ENCODE measurements around the gene ANKRD13D. TPM values are rescaled to one million over a fixed set of nuclear protein-coding genes. Genes with fewer than 3 reads are reported as not detected.
A peak's percentile ranks its signal among the peaks of the same experiment; 100 is the strongest.

The ANKRD13D gene
- total RNA-seq, 1 experiment from 2014 or later = 51.8 TPM

DNA sequence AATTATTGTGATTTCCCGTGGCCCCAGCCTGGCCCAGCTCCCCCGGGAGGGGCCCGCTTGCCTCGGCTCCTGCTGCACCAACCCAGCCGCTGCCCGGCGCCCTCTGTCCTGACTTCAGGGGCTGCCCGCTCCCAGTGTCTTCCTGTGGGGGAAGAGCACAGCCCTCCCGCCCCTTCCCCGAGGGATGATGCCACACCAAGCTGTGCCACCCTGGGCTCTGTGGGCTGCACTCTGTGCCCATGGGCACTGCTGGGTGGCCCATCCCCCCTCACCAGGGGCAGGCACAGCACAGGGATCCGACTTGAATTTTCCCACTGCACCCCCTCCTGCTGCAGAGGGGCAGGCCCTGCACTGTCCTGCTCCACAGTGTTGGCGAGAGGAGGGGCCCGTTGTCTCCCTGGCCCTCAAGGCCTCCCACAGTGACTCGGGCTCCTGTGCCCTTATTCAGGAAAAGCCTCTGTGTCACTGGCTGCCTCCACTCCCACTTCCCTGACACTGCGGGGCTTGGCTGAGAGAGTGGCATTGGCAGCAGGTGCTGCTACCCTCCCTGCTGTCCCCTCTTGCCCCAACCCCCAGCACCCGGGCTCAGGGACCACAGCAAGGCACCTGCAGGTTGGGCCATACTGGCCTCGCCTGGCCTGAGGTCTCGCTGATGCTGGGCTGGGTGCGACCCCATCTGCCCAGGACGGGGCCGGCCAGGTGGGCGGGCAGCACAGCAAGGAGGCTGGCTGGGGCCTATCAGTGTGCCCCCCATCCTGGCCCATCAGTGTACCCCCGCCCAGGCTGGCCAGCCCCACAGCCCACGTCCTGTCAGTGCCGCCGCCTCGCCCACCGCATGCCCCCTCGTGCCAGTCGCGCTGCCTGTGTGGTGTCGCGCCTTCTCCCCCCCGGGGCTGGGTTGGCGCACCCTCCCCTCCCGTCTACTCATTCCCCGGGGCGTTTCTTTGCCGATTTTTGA is 3.3 kb upstream of the ANKRD13D start:
- DNase-seq (ENCODE audit: low spot score) = no peak

DNA sequence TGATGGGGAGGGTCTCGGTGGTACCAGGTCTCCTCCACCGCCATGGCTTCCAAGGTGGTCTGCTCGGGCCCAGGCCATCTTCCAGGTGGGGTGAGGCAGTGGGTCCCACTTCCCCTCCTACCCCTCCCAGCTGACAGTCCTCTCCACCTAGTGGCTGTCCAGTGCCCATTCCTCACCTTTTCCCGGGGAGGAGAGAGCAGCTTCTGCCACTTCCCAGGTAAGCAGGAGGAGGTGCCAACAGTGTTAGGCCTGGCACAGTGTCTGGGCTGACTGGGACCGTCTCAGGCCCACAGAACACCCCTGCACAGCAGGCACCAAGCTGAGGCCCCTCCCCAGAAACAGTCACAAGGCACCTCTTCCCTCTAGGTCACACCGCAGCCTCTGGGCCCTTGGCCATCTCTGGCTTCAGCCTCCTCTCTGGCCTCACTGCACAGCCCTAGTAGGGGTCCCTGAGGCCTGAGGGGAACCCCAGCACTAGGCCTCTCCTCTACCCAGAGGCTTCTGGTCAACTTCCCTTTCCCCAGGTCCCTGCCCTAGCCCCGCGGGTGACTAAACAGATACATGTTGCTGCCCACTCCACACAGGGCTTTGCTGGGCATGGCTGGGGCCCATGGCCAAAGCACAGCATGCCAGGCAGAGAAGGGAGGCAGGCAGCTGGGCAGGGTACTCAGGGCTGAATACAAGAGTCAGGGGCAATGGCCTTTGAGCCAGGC is 2.3 kb upstream of the ANKRD13D start:
- no peak for DNase-seq (ENCODE audit: low spot score)

DNA sequence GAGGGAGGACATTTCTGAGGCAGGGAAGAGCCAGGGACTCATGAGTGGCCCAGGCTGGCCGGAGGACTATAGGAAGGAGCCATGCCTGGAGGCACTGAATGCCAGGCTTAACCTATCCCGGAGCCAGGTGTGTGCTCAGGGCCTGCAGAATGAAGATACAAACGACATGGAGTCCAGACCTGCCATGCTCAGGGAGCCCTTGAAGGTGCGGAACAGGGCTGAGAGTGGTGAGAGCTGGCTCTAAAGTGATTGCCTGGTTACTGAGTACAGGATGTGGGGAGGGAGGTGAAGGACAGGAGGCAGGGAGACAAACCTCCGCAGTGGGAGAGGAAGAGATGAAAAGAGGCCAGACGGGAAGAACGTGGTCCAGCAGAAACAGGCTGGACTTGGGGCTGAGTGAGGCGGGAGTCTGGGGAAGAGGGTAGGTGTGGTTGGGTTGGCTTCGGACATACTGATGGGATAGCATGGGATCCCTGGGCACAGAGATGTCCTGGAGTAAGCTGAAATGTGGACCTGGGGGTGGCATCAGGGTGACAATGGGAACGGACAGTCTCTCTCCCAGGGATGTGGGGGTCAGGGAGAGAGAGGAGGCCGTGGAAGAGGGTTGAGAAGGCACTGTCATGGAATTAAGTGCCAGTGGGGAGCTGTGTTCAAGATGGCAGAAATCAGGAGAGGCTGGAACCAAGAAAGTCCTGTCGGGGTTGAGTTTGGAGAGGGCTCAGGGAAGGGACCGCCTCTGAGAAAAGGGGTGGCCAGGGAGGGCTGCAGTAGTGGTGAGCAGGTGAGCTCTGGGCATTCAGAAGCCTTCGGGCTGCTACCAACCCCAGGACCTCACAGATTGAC is 1.5 kb upstream of the ANKRD13D start:
- no peak for DNase-seq (ENCODE audit: low spot score)

DNA sequence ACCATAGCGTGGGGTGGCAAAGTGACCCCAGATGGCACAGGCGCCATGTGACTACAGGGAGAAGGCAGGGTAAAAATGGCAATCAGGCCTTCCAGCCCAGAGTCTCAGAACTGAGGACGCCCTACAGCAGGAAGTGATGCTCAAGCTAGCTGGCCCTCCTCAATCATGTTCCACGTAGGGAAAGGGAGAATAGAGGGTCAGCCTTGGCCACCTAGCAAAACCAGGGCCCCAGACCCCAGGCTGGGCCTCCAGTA is 978 bp upstream of the ANKRD13D start:
- no peak for DNase-seq (ENCODE audit: low spot score)

DNA sequence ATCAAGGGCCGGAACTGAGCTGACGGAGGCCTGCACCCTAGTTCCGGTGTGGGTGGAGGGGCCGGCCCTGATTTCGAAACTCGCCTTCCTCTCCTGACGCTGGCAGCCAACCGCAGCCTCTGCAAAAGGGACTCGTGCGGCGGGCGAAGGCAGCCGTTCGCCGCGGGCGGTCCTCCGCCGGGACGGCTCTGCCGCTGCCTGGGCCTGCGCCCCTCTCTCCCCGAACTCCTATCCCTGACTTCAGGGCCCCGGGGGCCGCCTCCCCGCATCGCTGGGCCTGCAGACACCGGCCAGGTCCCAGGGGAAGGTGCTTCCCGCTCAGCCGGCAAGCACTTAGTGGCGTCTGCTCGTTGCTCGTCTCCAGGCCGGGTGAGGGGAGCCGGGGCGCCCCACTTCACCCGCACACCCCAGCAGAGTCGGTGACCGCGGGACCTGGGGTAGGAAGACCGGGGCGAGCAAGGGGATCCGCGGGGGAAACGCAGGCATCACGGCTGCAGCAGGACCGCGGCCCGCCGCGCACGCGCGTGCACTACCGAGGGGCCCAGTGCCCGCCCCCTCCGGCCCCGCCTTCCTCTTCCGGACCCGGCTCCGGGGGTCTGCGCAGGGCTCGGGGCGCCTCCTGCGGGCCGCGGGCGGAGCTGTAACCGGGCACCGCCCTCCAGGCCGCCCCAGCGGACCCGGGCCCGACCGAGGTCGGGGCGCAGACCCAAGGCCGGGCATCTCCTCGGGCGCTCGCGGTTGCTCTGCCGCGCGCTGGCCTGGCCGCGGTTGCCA is 464 bp upstream of the ANKRD13D start:
- DNase-seq (ENCODE audit: low spot score) = peak; percentile 85

DNA sequence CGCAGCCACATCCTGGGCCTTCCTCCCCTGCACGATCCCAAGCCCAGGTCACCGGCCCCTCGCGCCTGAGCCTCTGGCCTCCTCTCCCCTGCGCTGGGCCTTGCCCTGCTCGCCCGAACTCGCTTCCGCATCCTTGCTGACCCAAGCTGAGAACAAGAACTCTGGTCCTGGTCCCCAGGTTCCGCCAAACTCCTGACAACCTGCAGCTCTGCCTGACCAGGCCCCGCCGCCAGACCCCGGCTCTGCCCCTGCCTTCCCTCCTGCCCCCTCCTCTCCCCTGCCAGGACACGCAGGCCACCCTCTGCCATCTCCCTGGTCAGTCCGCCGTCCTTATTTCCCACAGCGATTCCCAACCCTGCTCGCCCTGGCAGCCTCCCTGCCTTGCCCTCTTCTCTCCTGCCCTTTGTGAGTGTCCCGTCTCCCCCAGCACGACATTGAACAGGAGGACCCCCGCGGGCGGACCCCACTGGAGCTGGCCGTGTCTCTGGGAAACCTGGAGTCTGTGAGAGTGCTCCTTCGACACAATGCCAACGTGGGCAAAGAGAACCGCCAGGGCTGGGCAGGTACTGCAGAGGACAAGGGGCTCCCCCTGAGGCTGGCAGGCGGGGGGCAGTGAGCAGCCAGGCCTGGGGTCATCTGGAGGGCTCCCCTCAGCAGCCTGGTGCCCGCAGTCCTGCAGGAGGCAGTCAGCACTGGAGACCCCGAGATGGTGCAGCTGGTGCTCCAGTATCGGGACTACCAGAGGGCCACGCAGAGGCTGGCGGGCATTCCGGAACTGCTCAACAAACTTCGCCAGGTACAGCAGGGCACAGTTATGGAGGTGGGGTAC is 762 bp downstream of the ANKRD13D start:
- no peak for DNase-seq (ENCODE audit: low spot score)

DNA sequence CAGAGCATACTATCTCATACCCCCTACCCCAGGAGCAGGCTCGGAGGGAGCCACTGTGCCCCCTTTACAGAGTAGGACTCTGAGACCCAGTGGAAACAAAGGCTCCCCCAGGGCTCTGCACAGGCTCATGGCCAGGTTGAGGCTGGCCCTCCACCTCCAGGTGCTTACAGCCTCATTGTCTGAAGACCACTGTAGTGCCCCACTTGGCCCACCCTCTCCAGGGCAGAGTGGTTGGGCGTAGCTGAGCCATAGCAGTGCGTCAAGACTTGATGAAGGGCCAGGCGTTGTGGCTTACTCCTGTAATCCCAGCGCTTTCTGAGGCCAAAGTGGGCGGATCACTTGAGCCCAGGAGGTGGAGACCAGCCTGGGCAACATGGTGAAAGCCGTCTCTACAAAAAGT is 1.7 kb downstream of the ANKRD13D start:
- DNase-seq (ENCODE audit: low spot score) = no peak

DNA sequence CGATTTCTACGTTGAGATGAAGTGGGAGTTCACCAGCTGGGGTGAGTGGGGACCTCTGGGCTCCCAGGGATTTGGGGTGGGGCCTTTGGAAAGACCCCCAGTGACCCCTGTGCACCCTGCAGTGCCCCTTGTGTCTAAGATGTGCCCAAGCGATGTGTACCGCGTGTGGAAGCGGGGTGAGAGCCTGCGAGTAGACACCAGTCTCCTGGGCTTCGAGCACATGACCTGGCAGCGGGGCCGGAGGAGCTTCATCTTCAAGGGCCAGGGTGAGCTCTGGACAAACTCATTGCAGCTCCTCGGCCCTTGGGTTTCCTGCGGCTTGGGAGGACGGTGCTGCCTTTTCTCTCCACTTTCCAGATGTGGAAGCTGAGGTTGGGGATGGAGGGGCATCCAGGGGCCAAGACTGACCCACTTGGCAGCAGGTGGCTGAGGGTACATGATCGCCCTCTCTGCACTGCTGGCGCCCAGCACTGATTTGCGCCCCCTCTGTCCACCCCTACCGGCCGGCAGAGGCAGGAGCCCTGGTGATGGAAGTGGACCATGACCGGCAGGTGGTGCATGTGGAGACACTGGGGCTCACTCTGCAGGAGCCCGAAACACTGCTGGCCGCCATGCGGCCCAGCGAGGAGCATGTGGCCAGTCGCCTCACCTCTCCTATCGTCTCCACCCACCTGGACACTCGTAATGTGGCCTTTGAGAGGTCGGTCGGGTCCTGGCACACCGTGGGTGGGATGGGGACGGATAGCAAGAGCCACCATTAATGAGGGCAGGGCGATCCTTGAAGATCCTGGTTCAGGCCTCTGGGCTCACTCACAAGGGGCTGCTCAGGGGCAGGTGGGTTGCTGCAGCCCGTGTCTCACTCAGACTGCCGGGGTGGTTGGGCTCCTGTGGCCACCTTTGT is 2.6 kb downstream of the ANKRD13D start:
- DNase-seq (ENCODE audit: low spot score) = no peak

DNA sequence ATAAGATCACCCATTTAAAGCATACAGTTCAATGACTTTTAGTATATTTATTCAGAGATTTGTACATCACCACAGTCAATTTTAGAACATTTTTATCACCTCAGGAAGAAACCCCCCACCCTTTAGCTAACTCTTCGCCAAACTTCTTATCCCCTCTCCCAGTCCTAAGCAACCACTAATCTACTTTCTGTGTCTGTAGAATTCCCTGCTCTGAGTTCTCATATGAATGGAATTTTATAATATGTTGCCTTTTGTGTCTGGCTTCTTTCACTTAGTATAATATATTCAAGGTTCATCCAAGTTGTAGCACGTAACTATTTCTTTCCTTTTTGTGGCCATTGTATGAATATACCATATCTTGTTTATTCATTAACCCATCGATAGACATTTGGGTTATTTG is 3.6 kb downstream of the ANKRD13D start:
- no peak for DNase-seq (ENCODE audit: low spot score)

DNA sequence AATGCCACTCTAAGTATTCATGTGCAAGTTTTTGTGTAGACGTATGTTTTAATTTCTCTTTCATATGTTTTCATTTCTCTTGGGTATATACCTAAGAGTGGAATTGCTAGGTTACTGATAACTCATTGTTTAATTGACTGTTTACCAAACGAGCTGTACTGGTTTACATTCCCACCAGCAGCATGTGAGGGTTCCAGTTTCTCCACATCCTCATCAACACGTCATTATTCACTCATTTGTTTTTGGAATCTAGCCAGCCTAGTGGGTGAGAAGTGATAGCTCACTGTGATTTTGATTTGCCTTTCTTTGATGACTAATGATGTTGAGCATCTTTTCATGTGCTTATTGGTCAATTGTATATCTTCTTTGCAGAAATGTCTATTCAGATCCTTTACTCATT is 4.0 kb downstream of the ANKRD13D start:
- DNase-seq (ENCODE audit: low spot score) = peak; percentile 58

DNA sequence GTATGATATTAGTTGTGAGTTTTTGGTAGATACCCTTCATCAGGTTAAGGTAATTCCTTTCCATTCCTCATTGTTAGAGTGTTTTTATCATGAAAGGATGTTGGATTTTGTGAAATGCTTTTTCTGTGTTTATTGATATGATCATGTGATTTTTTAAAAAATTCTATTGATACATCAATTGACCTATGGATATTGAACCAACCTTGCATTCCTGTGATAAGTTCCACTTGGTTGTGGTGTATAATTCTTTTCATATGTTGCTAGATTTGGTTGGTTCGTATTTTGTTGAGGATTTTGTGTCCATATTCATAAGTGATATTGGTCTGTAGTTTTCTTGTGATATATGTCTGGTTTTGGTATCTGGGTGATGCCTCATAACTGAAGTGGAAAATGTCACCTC is 6.7 kb downstream of the ANKRD13D start:
- no peak for DNase-seq (ENCODE audit: low spot score)

DNA sequence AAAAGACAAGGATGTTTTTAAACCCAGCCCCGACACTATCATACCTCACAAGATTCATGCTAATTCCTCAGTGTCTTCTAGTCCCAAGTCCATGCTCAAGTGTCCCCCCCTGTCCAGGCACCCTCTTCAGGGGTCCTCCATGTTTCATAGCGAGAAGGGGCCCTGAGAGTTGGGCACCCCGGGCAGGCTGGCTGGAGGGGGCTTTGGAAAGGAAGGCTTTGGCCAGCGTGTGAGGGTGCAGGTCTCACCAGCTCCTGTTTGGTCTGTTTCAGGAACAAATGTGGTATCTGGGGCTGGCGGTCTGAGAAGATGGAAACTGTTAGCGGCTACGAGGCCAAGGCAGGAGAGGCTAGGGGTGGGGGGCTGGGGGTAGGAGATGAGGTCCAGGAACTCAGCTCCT is 9.7 kb downstream of the ANKRD13D start:
- no peak for DNase-seq (ENCODE audit: low spot score)

DNA sequence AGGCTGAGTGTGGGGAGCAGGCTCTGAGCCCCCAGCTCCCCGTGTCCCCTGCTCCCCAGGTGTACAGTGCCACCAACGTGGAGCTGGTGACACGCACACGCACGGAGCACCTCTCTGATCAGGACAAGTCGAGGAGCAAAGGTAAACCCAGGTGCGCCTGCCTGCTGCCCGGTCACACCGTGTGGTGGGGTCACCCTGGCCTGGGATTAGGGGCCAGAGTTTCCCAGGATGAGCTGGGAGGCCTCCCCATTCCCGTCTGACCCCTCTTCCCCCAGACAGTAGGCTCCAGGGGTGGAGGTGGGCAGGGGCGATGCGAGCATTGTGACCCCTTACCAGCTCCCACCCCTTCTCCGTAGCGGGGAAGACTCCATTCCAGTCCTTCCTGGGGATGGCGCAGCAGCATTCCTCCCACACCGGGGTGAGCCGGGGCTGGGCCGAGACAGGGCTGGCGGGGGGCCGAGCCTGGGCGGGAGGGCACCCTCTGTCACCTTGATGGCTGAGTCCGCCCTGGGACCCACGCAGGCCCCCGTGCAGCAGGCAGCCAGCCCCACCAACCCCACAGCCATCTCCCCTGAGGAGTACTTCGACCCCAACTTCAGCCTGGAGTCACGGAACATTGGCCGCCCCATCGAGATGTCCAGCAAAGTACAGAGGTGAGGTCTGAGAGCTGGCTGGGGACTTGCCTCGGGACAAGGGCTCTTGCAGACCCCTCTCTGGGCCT is 10.5 kb downstream of the ANKRD13D start:
- DNase-seq (ENCODE audit: low spot score) = no peak

DNA sequence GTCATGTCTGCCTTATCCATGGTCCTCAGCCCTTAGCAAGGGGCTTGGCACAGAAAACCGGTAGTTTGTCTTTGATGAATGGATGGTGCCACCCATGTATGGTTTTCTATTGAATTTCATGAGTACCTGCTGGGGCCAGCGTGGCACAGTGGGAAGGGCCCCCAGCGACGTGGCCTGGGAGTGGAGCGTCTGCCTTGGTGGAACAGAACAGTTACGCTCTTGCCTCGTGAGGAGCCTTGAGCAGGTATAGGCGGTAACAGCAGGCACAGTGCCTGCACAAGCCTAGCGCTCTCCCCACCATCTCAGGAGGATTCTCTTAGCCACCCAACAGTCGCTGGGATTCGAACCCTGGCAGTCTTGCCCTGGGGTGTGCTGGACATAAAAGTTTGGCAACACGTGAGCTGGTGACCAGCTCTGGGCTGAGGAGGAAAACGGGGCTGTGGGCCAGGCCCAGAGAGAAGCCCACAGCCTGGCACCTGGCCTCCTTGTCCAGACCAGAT is 11.2 kb downstream of the ANKRD13D start:
- no peak for DNase-seq (ENCODE audit: low spot score)

DNA sequence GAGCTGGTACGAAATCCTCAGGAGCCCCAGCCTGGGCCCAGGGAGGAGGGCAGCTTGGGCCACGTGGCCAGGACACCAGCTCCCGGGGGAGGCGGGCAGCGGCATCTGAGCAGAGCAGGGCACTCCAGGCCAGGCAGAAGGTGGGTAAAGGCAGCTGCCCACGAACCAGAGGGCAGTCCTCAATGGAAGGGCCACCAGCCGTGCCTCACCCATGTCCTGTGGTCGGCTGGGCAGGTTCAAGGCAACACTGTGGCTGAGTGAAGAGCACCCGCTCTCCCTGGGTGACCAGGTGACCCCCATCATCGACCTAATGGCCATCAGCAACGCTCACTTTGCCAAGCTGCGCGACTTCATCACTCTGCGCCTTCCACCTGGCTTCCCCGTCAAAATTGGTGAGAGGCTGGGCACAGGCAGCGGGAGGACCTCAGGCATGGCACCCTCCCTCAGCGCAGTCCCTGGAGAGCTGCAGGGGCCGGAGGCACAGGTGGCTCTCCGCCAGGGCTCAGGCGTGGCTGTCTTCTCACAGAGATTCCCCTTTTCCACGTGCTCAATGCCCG is 11.7 kb downstream of the ANKRD13D start:
- no peak for DNase-seq (ENCODE audit: low spot score)

DNA sequence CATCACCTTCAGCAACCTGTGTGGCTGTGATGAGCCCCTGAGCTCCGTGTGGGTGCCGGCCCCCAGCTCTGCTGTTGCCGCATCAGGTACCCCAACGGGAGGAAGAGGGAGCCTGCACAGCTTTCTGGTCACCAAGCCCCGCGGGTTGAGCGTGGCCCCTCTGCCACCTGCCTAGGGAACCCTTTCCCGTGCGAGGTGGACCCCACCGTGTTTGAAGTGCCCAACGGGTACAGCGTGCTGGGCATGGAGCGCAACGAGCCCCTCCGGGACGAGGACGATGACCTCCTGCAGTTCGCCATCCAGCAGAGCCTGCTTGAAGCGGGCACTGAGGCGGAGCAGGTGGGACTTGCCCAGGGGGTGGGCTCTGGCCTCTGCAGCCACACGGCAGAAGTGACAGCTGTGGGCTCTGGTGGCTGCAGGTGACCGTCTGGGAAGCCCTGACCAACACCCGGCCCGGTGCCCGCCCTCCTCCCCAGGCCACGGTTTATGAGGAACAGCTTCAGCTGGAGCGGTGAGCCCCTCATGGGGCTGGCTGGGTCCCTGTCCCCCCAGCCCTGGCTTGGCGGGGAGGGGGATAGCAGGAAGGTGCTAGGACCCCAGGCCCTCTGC is 12.3 kb downstream of the ANKRD13D start:
- no peak for DNase-seq (ENCODE audit: low spot score)

DNA sequence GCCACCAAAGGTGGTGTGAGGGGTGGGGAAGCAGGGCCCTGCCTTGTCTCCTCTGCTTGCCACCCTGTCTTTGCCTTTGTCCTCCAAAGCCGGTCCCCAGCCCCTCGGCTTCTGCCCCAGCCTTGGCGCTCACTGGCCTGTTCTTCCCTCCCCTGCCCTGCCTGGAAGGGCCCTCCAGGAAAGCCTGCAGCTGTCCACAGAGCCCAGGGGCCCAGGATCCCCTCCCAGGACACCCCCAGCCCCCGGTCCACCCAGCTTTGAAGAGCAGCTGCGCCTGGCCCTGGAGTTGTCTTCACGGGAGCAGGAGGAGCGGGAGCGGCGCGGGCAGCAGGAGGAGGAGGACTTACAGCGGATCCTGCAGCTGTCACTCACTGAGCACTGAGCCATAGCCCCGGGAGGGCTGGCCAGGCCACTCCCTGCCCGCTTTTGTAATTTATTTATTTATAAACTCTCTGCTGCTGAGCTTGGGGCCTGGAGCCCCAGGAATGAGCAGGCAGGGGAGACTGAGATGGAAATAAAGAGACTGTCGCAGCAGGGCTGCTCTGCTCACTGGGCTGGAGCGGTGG is 12.9 kb downstream of the ANKRD13D start:
- peak; percentile 48 for DNase-seq (ENCODE audit: low spot score)

Measured in A172 (cell line).